Measurements from ENCODE around the gene CRISP1. TPM values are rescaled to one million over a fixed set of nuclear protein-coding genes. Genes with fewer than 3 reads are reported as not detected.

The CRISP1 gene
- total RNA-seq, 2 experiments from 2014 or later = not detected

- no peak overlapping the region for H3K4me3 ChIP-seq (ENCODE audit: low read depth, low read length, poor library complexity, severe bottlenecking)
- POLR2A ChIA-PET = no interaction called here
- no peak overlapping the region for H2AFZ ChIP-seq (ENCODE audit: low read length)
- H3K27ac ChIP-seq (ENCODE audit: low read depth, low read length, poor library complexity, severe bottlenecking) = no peak overlapping the region
- no peaks in the 10 kb centered on the region for H3K79me2 ChIP-seq (ENCODE audit: insufficient read depth, low read depth, low read length)
- no peaks in the 10 kb centered on the region for H3K9me2 ChIP-seq (ENCODE audit: insufficient read depth, low read length)
- no peaks in the 10 kb centered on the region for H3K36me3 ChIP-seq (ENCODE audit: insufficient read depth, low read length)
- intact Hi-C loops (cut with micrococcal nuclease; ENCODE audit: unreplicated experiment) = no loop called here
- CTCF ChIA-PET (ENCODE audit: unreplicated experiment) = no interaction called here
- no peaks in the 10 kb centered on the region for H4K20me1 ChIP-seq (ENCODE audit: insufficient read depth, low read length)
- BruUV-seq (replicated peaks) = no TSS peak
- TF ChIP-seq EZH2phosphoT487 (IDR thresholded peaks at IDR 0.05; ENCODE audit: borderline replicate concordance, low read depth, low read length) (no peak), CTCF (conservative IDR thresholded peaks at IDR 0.05; ENCODE audit: low read length) (no peak)
- no peak overlapping the region for H3K4me2 ChIP-seq (ENCODE audit: low read length)
- H3K4me1 ChIP-seq (ENCODE audit: insufficient read depth, low read length, poor library complexity, severe bottlenecking) = no peaks in the 10 kb centered on the region
- DNase-seq (ENCODE audit: low spot score) = no peak
- no peaks in the 10 kb centered on the region for H3K9me3 ChIP-seq (ENCODE audit: low read length)
These were observed 25.9 kb upstream of the CRISP1 start for GRCh38 chr6:49892280-49892679.

DNA sequence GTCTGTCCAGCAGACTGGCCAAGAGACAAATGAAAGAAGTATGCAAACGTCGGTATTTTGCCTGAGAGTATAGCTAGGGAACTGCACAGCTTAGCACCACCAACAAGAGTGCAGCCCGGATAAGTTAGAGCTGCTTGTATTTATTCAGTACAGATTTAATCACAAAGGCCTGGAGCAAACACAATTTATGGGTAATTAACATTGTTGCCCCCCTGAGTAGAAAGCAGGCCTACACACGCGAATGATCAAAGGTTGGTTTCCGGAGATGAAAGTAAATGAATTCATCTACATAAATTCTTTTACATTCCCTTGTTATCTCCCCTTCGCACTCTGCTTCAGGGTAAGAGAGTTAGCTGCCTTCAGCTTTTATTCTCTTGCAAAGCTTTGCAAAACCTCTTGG lies 24.7 kb upstream of the CRISP1 start:
- no peak for DNase-seq (ENCODE audit: low spot score)
- no peak overlapping the region for H3K4me2 ChIP-seq (ENCODE audit: low read length)
- no peaks in the 10 kb centered on the region for H3K9me2 ChIP-seq (ENCODE audit: insufficient read depth, low read length)
- POLR2A ChIA-PET = no interaction called here
- H3K4me3 ChIP-seq (ENCODE audit: low read depth, low read length, poor library complexity, severe bottlenecking) = no peak overlapping the region
- TF ChIP-seq EZH2phosphoT487 (IDR thresholded peaks at IDR 0.05; ENCODE audit: borderline replicate concordance, low read depth, low read length) (no peak), CTCF (conservative IDR thresholded peaks at IDR 0.05; ENCODE audit: low read length) (no peak)
- no peak overlapping the region for H3K27ac ChIP-seq (ENCODE audit: low read depth, low read length, poor library complexity, severe bottlenecking)
- CTCF ChIA-PET (ENCODE audit: unreplicated experiment) = no interaction called here
- H3K4me1 ChIP-seq (ENCODE audit: insufficient read depth, low read length, poor library complexity, severe bottlenecking) = no peaks in the 10 kb centered on the region
- H3K36me3 ChIP-seq (ENCODE audit: insufficient read depth, low read length) = no peaks in the 10 kb centered on the region
- no TSS peak for BruUV-seq (replicated peaks)
- no peaks in the 10 kb centered on the region for H3K79me2 ChIP-seq (ENCODE audit: insufficient read depth, low read depth, low read length)
- H2AFZ ChIP-seq (ENCODE audit: low read length) = no peak overlapping the region
- H4K20me1 ChIP-seq (ENCODE audit: insufficient read depth, low read length) = no peaks in the 10 kb centered on the region
- no peaks in the 10 kb centered on the region for H3K9me3 ChIP-seq (ENCODE audit: low read length)
- intact Hi-C loops (cut with micrococcal nuclease; ENCODE audit: unreplicated experiment) = no loop called here

GRCh38 chr6:49888742-49889431 lies 22.6 kb upstream of the CRISP1 start:
- H3K9me2 ChIP-seq (ENCODE audit: insufficient read depth, low read length) = no peaks in the 10 kb centered on the region
- TF ChIP-seq CTCF (conservative IDR thresholded peaks at IDR 0.05; ENCODE audit: low read length) (no peak), EZH2phosphoT487 (IDR thresholded peaks at IDR 0.05; ENCODE audit: borderline replicate concordance, low read depth, low read length) (no peak)
- POLR2A ChIA-PET = interaction anchor here (0.6 kb wide), 1 partner anchor 54 kb away, joined by 3 read pairs; no protein-coding TSS in a partner anchor
- CTCF ChIA-PET (ENCODE audit: unreplicated experiment) = no interaction called here
- H3K27ac ChIP-seq (ENCODE audit: low read depth, low read length, poor library complexity, severe bottlenecking) = no peak overlapping the region
- BruUV-seq (replicated peaks) = no TSS peak
- H3K79me2 ChIP-seq (ENCODE audit: insufficient read depth, low read depth, low read length) = no peaks in the 10 kb centered on the region
- no peaks in the 10 kb centered on the region for H4K20me1 ChIP-seq (ENCODE audit: insufficient read depth, low read length)
- no peak overlapping the region for H3K4me2 ChIP-seq (ENCODE audit: low read length)
- H3K9me3 ChIP-seq (ENCODE audit: low read length) = no peaks in the 10 kb centered on the region
- intact Hi-C loops (cut with micrococcal nuclease; ENCODE audit: unreplicated experiment) = no loop called here
- H2AFZ ChIP-seq (ENCODE audit: low read length) = no peak overlapping the region
- H3K36me3 ChIP-seq (ENCODE audit: insufficient read depth, low read length) = no peaks in the 10 kb centered on the region
- H3K4me1 ChIP-seq (ENCODE audit: insufficient read depth, low read length, poor library complexity, severe bottlenecking) = no peaks in the 10 kb centered on the region
- no peak for DNase-seq (ENCODE audit: low spot score)
- H3K4me3 ChIP-seq (ENCODE audit: low read depth, low read length, poor library complexity, severe bottlenecking) = no peak overlapping the region

Measured in OCI-LY7 (cell line).